GM12878 (cell line): Measurements from ENCODE around the gene SIK3. TPM values are rescaled to one million over a fixed set of nuclear protein-coding genes. Genes with fewer than 3 reads are reported as not detected.

Experiments
- ATAC-seq: fragments of 200-7000 bp; cut with Tn5 transposase; 3 replicates; pipeline ENCODE4 v1.9.1; 2020; ENCODE audit warnings: mild to moderate bottlenecking, moderate library complexity
- BruUV-seq: library from RNA; stranded (reverse); fragments of 400-500 nt; replicated peaks from 2 replicates; lab custom pipeline; 2021; lab: Mats Ljungman, UMichigan
- CTCF ChIA-PET: fragments of 300-600 bp; sonication (Branson Sonifier 250); formaldehyde crosslinking; extraction: SDS; loops from one replicate; lab custom pipeline; 2021; ENCODE audit warnings: inconsistent platforms; lab: Yijun Ruan, JAX
- POLR2A ChIA-PET: fragments of 350-600 bp; formaldehyde crosslinking; extraction: SDS; loops from one replicate; lab custom pipeline; 2021; ENCODE audit warnings: inconsistent platforms; lab: Charles Lee
- RAD21 ChIA-PET: fragments of 300-600 bp; sonication (Branson Sonifier 250); formaldehyde crosslinking; loops from one replicate; lab custom pipeline; 2023; ENCODE audit warnings: antibody characterized with exemption; ENCODE audit not compliant: unreplicated experiment; lab: Charles Lee
- SMC1A ChIA-PET: fragments of 300-600 bp; sonication (Branson Sonifier 250); formaldehyde crosslinking; loops from one replicate; lab custom pipeline; 2023; ENCODE audit not compliant: unreplicated experiment, uncharacterized antibody; lab: Charles Lee
- DNase-seq: peaks from one replicate; pipeline ENCODE4 v3.0.0-alpha.2; 2011; ENCODE audit warnings: low read depth, low spot score
- FAIRE-seq: peaks from 3 replicates; lab custom pipeline; 2011; peaks lifted over from hg19 to GRCh38; lab: Jason Lieb, UNC
- H2AFZ ChIP-seq: 2 replicates; pipeline ENCODE4 v1.6.0; 2011; ENCODE audit warnings: low read depth, low read length, control low read depth; ENCODE audit not compliant: control insufficient read depth
- H3K27ac ChIP-seq: 2 replicates; pipeline ENCODE4 v1.5.1; 2011; ENCODE audit warnings: control low read depth; ENCODE audit not compliant: control insufficient read depth, insufficient read depth
- H3K27me3 ChIP-seq, 2 experiments: replicated peaks in 1 of 2; 2 replicates each; pipeline versions ENCODE4 v1.6.0 to v1.6.1; 2011; ENCODE audit warnings: low read length in 1 of 2; ENCODE audit not compliant: control insufficient read depth in 2 of 2, insufficient read depth in 2 of 2
- H3K36me3 ChIP-seq, 2 experiments: 2 replicates each; pipeline ENCODE4 v1.5.1; 2011; ENCODE audit warnings: low read length in 1 of 2; ENCODE audit not compliant: control insufficient read depth in 2 of 2, insufficient read depth in 2 of 2
- H3K4me1 ChIP-seq: 2 replicates; pipeline ENCODE4 v1.6.1; 2011; ENCODE audit warnings: mild to moderate bottlenecking, low read length, moderate library complexity, mixed read lengths; ENCODE audit not compliant: control insufficient read depth, insufficient read depth
- H3K4me2 ChIP-seq: 2 replicates; pipeline ENCODE4 v1.6.0; 2011; ENCODE audit warnings: control low read depth; ENCODE audit not compliant: control insufficient read depth, insufficient read depth
- H3K4me3 ChIP-seq: fragments of 200-600 bp; sonication (generic); 2 replicates; pipeline ENCODE4 v1.5.1; 2016
- H3K79me2 ChIP-seq: 2 replicates; pipeline ENCODE4 v1.6.0; 2011; ENCODE audit warnings: low read length; ENCODE audit not compliant: control insufficient read depth, insufficient read depth
- H3K9ac ChIP-seq: 2 replicates; pipeline ENCODE4 v1.8.0; 2011; ENCODE audit warnings: low read length, control low read depth, mixed read lengths; ENCODE audit not compliant: control insufficient read depth, insufficient read depth
- H3K9me3 ChIP-seq: replicated peaks from 3 replicates; pipeline ENCODE4 v1.5.1; 2011; ENCODE audit warnings: mild to moderate bottlenecking, low read length; ENCODE audit not compliant: control insufficient read depth, insufficient read depth
- H4K20me1 ChIP-seq: 2 replicates; pipeline ENCODE4 v1.6.0; 2011; ENCODE audit not compliant: control insufficient read depth, insufficient read depth
- ATF2 ChIP-seq: IDR thresholded peaks from 2 replicates; pipeline ENCODE4 v1.6.1; 2012; ENCODE audit warnings: low read length, inconsistent platforms
- ATF7 ChIP-seq: fragments of 450-650 bp; IDR thresholded peaks from 2 replicates; pipeline ENCODE4 v1.6.1; 2016; ENCODE audit warnings: low read depth, mild to moderate bottlenecking
- FOXK2 ChIP-seq: fragments of 450-650 bp; IDR thresholded peaks from 2 replicates; pipeline ENCODE4 v1.6.1; 2017; ENCODE audit warnings: mild to moderate bottlenecking, moderate library complexity
- POLR2AphosphoS2 ChIP-seq: IDR thresholded peaks from 2 replicates; pipeline ENCODE4 v1.6.1; 2011; ENCODE audit warnings: low read depth, mild to moderate bottlenecking, low read length, improper control_type of control experiment, moderate library complexity
- POU2F2 ChIP-seq: IDR thresholded peaks from 3 replicates; pipeline ENCODE4 v1.6.1; 2011; ENCODE audit warnings: low read depth, mild to moderate bottlenecking, low read length, borderline replicate concordance
- WGBS: methylation state at CpG from one replicate; pipeline ENCODE4 v1.1.6; 2016; ENCODE audit warnings: low lambda C conversion rate; ENCODE audit not compliant: insufficient replicate concordance, insufficient coverage; ENCODE audit errors: missing lambda C conversion rate; 5-methylcytosine and 5-hydroxymethylcytosine counted together
- in situ Hi-C: fragments of 300-500 bp; cut with MboI; formaldehyde crosslinking; loops from 9 replicates; pipeline ENCODE4 v1.14.3; 2018; ENCODE audit warnings: mixed read lengths
- intact Hi-C: fragments of 100-400 bp; cut with micrococcal nuclease; formaldehyde crosslinking; loops from one replicate; pipeline ENCODE4 v1.14.2; 2022; ENCODE audit not compliant: unreplicated experiment
- polyA plus RNA-seq, 11 experiments: library from polyadenylated mRNA; depleted of rRNA in 4 of 11; unstranded in 6 of 11; stranded (reverse) in 5 of 11; fragments of >200 nt; fragmentation: Nextera tagmentation in 4 of 11; fragmentation: Illumina TruSeq in 1 of 11; extraction: Ambion mirVana in 4 of 11; extraction: Trizol in 1 of 11; gene quantifications; 1 replicate in 1 of 11; 2 replicates in 10 of 11; pipeline versions ENCODE4 v1.2.1 to v1.2.3, GENCODE V29; 2011 to 2016; ENCODE audit warnings: inconsistent platforms in 2 of 11, missing spikeins in 2 of 11, low read depth in 1 of 11
- total RNA-seq, 4 experiments: library from RNA; depleted of rRNA in 3 of 4; stranded (reverse); fragments of >200 nt in 3 of 4; fragmentation: Illumina TruSeq in 1 of 4; extraction: Trizol in 1 of 4; gene quantifications; 2 replicates each; pipeline versions ENCODE4 v1.2.1 to v1.2.3, GENCODE V29; 2013 to 2021

SIK3 gene
- total and polyA plus RNA-seq, 10 of the 15 experiments (the other 5 are each of a cell fraction or from before 2014, with no cell fraction given) = 2.5 to 31.9 (median 11.1) TPM

- RAD21 ChIA-PET = interaction anchor here (0.9 kb wide), 1 partner anchor 53 kb away, joined by 3 read pairs; no protein-coding TSS in a partner anchor
- no TSS peak for BruUV-seq
- no peaks in the 10 kb centered on the region for H3K4me1 ChIP-seq
- TF ChIP-seq ATF7 (peak; percentile 43; the same call in 1 of the 2 replicates), FOXK2 (no peak), ATF2 (no peak), POU2F2 (no peak), POLR2AphosphoS2 (no peak)
- CTCF ChIA-PET = interaction anchor here (0.6 to 1.3 kb wide), 2 partner anchors 9 to 330 kb away, joined by 3 to 4 read pairs; no protein-coding TSS in a partner anchor
- no peaks in the 10 kb centered on the region for H4K20me1 ChIP-seq
- H3K27ac ChIP-seq = no peak overlapping the region
- intact Hi-C loops (no loop called here), in situ Hi-C loops (no loop called here)
- no peak overlapping the region for H3K4me3 ChIP-seq
- no peak overlapping the region for H3K4me2 ChIP-seq
- POLR2A ChIA-PET = no interaction called here
- SMC1A ChIA-PET = interaction anchor here (1.1 to 1.5 kb wide), 3 partner anchors 9 to 246 kb away, joined by 3 read pairs; no protein-coding TSS in a partner anchor
- no peaks in the 10 kb centered on the region for H3K9me3 ChIP-seq
- no peaks in the 10 kb centered on the region for H3K27me3 ChIP-seq
- no peaks in the 10 kb centered on the region for H3K79me2 ChIP-seq
- no peaks in the 10 kb centered on the region for H3K36me3 ChIP-seq
- no peak for DNase-seq
- H3K9ac ChIP-seq = no peak overlapping the region
- H2AFZ ChIP-seq = no peak overlapping the region; the same call in 1 of the 2 replicates
- ATAC-seq = peak; percentile 65
- no peak for FAIRE-seq
- WGBS = 59% methylated on average over 7 of the region's 7 CpGs
Observed at GRCh38 chr11:117126223-117126965, 28.2 kb upstream of the SIK3 start.
